Activated effector memory CD4-positive, alpha-beta T cell treated with anti-CD3 and anti-CD28 coated beads, Interleukin-2, amount 50 U/mL, for 16 hours (primary cell): ENCODE results near the gene AAGAB.

Experiments
- DNase-seq: peaks from one replicate; pipeline ENCODE4 v3.0.0-alpha.2; 2020

AAGAB gene

DNA sequence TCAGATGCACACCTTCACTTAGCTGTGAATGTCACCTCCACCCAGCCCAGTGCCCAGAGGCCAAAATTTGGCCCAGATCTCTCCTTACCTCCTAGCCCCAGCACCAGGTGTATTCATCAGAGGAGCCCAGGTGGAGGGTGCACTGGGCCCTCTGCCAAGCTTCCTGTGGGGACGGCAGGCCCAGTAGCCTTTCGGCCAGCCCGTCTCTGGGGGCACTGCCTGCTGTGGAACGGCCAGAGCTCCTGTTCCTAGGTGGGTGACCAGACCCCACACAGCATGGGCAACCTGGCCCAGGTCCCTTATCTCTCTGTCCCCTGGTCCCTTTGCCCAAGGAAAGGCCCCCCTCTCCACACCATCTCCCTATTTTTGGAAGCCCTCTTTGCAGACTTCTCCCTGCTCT is 67.8 kb downstream of the AAGAB start:
- DNase-seq = no peak

DNA sequence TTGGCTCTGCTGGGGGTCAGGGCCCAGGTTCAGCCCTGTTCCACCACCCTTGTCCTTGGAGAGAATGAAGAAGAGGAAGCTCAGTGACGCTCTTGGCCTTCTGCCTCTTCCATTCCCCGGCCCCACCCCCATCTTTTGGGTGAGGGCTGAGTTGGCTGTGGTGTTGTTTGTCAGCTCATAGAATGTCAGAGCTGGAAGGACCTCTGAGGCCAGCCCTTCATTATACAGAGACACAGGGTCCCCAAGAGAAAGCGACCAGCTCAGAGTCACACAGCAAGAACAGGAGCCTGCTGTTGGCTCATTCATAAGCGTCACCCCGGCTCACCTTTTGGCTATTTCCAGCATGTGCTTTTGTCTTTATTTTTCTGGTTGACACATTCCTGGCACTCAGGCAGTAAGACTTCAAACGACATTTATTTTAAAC is 68.2 kb downstream of the AAGAB start:
- DNase-seq = no peak

- DNase-seq = no peak
These were observed 68.7 kb downstream of the AAGAB start for GRCh38 chr15:67185621-67186225.

- DNase-seq = no peak
These were observed 69.4 kb downstream of the AAGAB start for GRCh38 chr15:67185051-67185450.

DNA sequence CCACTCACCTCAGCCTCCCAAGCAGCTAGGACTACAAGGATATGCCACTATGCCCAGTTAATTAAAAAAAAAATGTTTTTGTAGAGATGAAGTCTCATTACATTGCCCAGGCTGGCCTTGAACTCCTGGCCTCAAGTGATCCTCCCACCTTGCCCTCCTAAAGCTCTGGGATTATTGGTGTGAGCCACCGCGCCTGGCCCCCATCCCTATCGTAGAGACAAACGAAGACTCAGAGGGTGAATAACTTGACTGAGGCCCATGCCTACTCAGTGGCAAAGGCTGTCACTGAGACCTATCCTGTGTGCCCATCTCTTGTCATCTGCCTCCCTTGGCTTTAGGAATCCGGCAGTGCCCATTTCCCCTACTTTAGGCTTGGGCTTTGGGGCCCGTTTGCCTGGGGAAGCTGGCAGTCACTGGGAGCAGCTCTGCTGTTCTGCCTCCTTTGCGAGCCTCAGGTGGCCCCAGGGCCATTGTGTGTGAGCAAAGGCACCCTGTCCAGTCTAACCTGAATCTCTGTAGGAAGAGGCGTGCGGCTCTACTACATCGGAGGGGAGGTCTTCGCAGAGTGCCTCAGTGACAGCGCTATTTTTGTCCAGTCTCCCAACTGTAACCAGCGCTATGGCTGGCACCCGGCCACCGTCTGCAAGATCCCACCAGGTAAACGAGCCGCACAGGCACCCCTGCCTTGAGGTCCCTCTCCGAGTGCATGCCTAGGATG is 70.1 kb downstream of the AAGAB start:
- no peak for DNase-seq

DNA sequence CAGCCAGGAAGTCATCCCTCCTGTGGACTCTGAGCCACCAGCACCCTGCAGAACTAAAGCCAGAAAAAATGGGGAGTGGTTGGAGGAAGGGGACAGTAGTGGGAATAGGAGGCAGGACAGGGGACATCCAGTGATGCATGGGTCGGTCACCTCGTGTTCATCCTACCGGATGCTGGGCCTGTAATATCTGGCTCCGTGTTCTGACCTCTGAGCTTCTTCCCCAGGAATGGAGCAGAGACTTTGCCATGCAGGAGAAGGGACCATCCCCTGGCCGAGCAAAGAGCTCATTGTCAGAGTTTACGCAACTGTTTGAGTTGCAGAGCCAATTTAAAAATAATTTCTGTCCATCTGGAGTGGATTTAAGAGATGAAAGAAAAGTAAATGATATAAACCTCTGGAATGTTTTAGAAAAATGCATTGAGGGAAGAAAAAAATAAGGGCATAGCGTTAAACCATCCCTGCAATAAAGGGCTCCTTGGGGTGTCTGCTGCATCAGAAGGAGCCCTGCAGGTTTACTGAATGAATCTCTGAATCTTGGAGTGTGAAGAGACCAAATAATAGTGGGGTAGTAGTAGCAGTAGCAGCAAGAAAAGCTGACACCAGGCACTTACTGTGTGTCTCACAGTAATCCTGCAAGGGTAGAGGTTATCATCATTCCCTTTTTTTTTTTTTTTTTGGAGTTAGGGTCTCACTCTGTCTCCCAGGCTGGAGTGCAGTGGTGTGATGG is 70.9 kb downstream of the AAGAB start:
- DNase-seq = no peak

GRCh38 chr15:67181221-67181639 is 73.2 kb downstream of the AAGAB start:
- DNase-seq = peak; percentile 63

GRCh38 chr15:67180514-67181191 is 73.8 kb downstream of the AAGAB start:
- peak; percentile 60 for DNase-seq

DNA sequence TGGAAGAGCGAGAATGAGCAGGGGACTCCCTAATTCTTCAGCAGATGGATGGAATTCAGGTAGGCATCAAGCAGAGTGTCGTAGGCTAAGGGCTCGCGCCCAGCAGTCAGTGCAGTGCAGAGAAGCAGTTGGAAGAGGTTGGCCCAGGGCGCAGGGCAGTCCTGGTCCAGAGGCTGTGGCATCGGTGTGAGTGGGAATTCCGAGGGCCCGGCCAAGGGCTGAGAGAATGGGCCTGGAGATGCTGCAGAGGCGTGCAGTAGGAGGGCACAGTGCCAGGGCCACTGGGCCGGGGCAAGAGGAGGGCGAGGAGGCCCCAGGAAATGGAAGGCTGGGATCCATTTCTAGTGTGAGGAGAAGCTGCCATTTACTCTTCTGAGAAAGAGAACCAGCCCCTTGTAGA is 74.4 kb downstream of the AAGAB start:
- DNase-seq = peak; percentile 50

- peak; percentile 37 for DNase-seq
These were observed 75.0 kb downstream of the AAGAB start for GRCh38 chr15:67179411-67179995.

DNA sequence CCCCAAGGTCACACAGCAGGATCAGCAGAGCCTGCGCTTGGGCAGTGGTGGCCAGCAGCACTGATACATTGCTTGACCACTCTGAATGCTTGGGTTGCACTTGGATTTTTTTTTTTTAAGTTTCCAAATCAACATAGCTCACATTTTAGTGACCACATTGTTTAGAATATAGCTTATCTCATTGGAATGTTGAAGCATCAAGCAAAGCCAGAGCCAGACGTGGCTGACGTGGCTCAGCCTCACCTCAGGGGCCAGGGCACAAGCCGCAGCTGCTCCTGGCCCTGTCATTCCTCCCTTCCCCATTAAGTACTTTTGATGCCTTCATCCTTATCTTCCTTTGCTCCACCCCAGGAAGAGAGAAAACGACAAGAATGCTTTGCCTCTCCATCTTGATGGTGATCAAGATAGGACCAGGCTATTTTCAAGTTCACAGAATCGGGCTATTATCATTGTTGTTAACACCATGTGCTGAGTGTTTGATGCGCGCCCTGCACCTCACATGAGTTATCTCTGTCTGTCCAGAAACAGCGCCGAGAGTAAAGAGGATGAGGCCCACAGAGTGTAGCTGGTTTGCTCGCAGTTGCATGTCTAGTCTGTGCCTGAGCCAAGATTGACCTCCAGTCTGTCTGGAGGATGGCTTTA is 75.8 kb downstream of the AAGAB start:
- DNase-seq = no peak

DNA sequence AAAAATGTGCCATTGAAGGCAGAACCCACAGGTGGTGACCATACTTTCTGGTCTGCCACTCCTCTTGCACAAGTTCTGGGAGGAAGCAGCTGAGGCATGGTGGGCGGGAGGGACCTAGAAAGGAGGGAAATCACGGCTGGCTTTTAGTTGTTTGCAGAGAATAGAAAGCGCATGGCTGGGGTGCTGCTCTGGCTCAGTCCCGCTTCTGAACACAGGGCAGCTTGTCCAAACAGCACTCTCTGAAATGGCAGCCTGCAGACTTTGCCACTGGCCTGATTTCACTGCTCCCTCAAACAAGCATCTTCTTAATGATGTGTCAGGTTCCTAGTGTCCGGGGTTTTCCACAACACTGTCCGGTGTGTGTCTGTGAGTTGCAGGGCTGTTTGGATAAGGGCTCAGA is 76.7 kb downstream of the AAGAB start:
- no peak for DNase-seq

GRCh38 chr15:67176195-67176971 is 78.1 kb downstream of the AAGAB start:
- no peak for DNase-seq

DNA sequence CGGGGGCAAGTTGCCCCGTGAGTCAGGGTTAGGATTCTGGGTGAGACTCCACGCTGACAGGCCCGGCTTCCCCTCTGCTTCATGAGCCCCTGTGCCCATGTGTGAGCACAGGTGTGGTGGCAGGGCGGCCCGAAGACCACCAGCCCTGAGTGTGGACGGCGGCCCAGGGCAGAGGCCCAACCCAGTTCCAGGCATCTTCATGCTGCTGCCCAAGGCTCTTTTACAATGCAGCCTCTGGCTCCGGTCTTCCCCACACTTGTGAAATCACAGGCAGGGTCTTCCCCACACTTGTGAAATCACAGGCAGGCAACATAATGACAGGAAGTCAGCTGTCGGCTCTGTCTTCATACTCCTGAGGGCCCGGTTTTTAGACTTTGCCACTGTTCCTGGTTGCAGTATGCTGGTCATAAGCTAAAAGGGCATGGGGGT is 78.8 kb downstream of the AAGAB start:
- DNase-seq = no peak

GRCh38 chr15:67174864-67175573 is 79.4 kb downstream of the AAGAB start:
- peak; percentile 74 for DNase-seq

DNA sequence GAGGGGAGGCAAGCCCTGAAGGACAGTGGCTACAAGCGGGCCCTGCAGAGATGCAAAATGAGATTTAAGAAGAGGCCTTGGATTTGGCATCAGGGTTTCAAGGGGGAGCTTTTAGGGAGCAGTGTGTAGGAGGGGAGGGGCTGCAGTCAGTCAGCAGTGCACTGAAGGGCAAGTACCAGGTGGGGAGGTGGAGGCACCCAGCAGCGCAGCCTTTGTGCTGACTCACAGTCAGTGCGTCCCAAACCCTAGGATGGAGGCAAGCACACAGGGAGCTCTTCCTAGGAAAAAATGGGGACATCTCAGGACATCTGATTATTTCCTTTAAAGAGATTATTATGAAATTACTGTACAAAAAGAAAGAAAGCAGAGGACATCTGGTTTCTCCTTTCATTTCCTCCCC is 80.0 kb downstream of the AAGAB start:
- DNase-seq = no peak

DNA sequence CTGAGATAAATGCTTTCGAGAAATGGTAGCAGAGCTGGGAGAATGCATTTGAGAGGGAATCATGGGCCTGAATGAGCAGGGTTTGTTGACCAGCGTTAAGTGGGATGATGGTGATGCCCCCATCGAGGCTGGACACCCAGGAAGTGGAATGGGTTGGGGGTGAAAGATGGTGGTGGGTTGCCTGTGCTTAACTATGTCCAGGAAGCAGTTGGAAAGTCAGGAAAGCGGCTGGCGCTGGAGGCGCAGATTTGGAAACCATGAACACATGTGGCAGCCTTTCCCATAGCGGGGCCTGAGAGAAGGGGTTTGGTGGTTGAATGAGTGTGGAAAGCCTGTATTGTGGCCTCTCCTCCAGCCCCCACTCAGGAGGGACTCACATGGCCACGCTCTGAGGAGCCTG is 80.7 kb downstream of the AAGAB start:
- no peak for DNase-seq

DNA sequence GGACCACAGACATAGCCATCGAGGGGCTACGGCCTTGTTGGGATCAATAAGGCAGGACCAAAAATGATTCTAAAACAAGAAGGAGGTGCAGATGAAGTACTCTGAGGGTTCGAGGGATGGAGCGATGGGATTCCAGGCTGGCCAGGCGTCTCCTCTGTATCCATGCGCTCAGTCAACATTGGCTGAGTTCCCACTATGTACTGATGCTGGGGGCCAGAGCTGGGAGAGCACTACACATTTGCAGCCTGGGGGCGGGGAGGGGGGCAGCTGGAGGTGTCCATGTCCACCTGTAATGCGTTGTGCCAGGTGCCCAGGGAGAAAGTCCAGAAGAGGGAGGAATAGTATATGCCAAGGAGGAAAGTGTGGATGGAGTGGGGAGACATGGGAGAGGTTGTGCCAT is 81.5 kb downstream of the AAGAB start:
- no peak for DNase-seq

DNA sequence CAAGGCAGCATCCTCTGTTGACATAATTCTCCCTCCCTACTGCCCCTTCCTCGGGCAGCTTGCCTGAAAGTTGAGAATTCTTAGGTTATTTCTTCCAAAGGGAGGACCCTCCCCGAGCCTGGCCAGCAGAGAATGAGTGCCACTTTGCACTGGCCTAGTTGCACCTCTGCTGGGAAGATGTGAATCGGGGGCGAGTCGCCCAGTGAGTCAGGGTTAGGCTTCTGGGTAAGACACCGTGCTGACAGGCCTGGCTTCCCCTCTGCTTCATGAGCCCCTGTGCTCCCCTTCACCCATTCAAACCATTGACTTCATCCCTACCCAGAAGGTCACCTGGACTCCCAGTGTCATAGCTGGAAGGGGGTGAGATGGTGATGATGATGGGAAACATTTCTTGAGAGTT is 82.3 kb downstream of the AAGAB start:
- no peak for DNase-seq

DNA sequence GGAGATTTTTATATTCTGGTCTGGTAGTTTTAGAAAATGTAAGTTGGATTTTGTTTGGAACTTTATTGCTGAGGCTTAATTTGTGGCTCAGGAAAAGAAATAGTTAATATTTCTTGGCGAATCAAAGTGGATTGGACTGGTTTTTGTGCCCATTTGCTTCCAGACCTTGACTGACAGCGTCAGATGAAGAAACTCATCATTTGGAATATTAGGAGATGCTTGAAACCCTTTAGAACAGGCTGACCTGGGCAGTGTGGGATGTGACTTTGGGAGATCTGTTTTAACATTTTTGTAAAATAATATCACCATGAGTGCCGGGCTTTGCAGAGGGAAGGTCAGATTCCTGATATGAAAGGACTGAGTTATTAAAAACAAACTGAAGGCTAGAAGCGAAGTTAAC is 83.0 kb downstream of the AAGAB start:
- no peak for DNase-seq
